ENCODE measurements around the gene GALNTL6. TPM values are rescaled to one million over a fixed set of nuclear protein-coding genes. Genes with fewer than 3 reads are reported as not detected.

Gene GALNTL6
- total and polyA plus RNA-seq, 4 donors, result 0.08 to 0.09 (median 0.09) TPM; not detected in 1

- Histone ChIP-seq H3K36me3 (ENCODE audit: control insufficient read depth in 4 of 4, insufficient read depth in 4 of 4, low read length in 4 of 4) (no peaks in the 10 kb centered on the region), H3K27ac (ENCODE audit: low read depth in 1 of 2, low read length in 1 of 2) (no peak overlapping the region), H3K9ac (ENCODE audit: insufficient read depth in 1 of 2, low read length in 2 of 2) (no peak overlapping the region), H3K4me3 (no peak overlapping the region), H3K27me3 (ENCODE audit: control insufficient read depth in 3 of 3, insufficient read depth in 3 of 3, low read length in 2 of 3) (no peaks in the 10 kb centered on the region), H3K9me3 (ENCODE audit: control insufficient read depth in 4 of 4, insufficient read depth in 3 of 4, low read length in 3 of 4) (no peaks in the 10 kb centered on the region), H3K4me1 (ENCODE audit: control insufficient read depth in 5 of 5, insufficient read depth in 5 of 5, low read length in 5 of 5) (no peaks in the 10 kb centered on the region)
- no peak for TF ChIP-seq CTCF (IDR thresholded peaks at IDR 0.05; ENCODE audit: control extremely low read depth, extremely low read depth)
- ATAC-seq (ENCODE audit: insufficient read depth, low FRiP score) (no peak), DNase-seq (no peak)
- 83 to 89% methylated on average over 1 of the region's 1 CpG for WGBS, 2 donors
Observed at GRCh38 chr4:172652369-172652768, 839.2 kb downstream of the GALNTL6 start.

- Histone ChIP-seq H3K9ac (ENCODE audit: insufficient read depth in 1 of 2, low read length in 2 of 2) (no peak overlapping the region), H3K4me3 (no peak overlapping the region), H3K27ac (ENCODE audit: low read depth in 1 of 2, low read length in 1 of 2) (no peak overlapping the region), H3K27me3 (ENCODE audit: control insufficient read depth in 3 of 3, insufficient read depth in 3 of 3, low read length in 2 of 3) (no peaks in the 10 kb centered on the region), H3K9me3 (ENCODE audit: control insufficient read depth in 4 of 4, insufficient read depth in 3 of 4, low read length in 3 of 4) (no peaks in the 10 kb centered on the region), H3K4me1 (ENCODE audit: control insufficient read depth in 5 of 5, insufficient read depth in 5 of 5, low read length in 5 of 5) (no peaks in the 10 kb centered on the region), H3K36me3 (ENCODE audit: control insufficient read depth in 4 of 4, insufficient read depth in 4 of 4, low read length in 4 of 4) (no peaks in the 10 kb centered on the region)
- no peak for DNase-seq
- no peak for TF ChIP-seq CTCF (IDR thresholded peaks at IDR 0.05; ENCODE audit: control extremely low read depth, extremely low read depth)
- ATAC-seq (ENCODE audit: insufficient read depth, low FRiP score), result no peak
Observed at GRCh38 chr4:172653676-172654075, 840.5 kb downstream of the GALNTL6 start.

GRCh38 chr4:172654457-172654856, 841.3 kb downstream of the GALNTL6 start:
- Histone ChIP-seq H3K9me3 (ENCODE audit: control insufficient read depth in 4 of 4, insufficient read depth in 3 of 4, low read length in 3 of 4) (no peaks in the 10 kb centered on the region), H3K9ac (ENCODE audit: insufficient read depth in 1 of 2, low read length in 2 of 2) (no peak overlapping the region), H3K4me1 (ENCODE audit: control insufficient read depth in 5 of 5, insufficient read depth in 5 of 5, low read length in 5 of 5) (no peaks in the 10 kb centered on the region), H3K27me3 (ENCODE audit: control insufficient read depth in 3 of 3, insufficient read depth in 3 of 3, low read length in 2 of 3) (no peaks in the 10 kb centered on the region), H3K4me3 (no peak overlapping the region), H3K36me3 (ENCODE audit: control insufficient read depth in 4 of 4, insufficient read depth in 4 of 4, low read length in 4 of 4) (no peaks in the 10 kb centered on the region), H3K27ac (ENCODE audit: low read depth in 1 of 2, low read length in 1 of 2) (no peak overlapping the region)
- ATAC-seq (ENCODE audit: insufficient read depth, low FRiP score) (no peak), DNase-seq (no peak)
- WGBS, 2 donors, result 66 to 83% methylated on average over 3 of the region's 3 CpGs
- no peak for TF ChIP-seq CTCF (IDR thresholded peaks at IDR 0.05; ENCODE audit: control extremely low read depth, extremely low read depth)

GRCh38 chr4:172656055-172656454, 842.9 kb downstream of the GALNTL6 start:
- WGBS, 2 donors, result 80 to 89% methylated on average over 5 of the region's 5 CpGs

More at GRCh38 chr4:172656055-172656454, 842.9 kb downstream of the GALNTL6 start:
- DNase-seq (no peak), ATAC-seq (ENCODE audit: insufficient read depth, low FRiP score) (no peak)
- no peaks in the 10 kb centered on the region for H3K27me3 ChIP-seq (ENCODE audit: control insufficient read depth in 3 of 3, insufficient read depth in 3 of 3, low read length in 2 of 3)
- H3K4me3 ChIP-seq, result no peak overlapping the region
- H3K27ac ChIP-seq (ENCODE audit: low read depth in 1 of 2, low read length in 1 of 2), result no peak overlapping the region
- H3K9ac ChIP-seq (ENCODE audit: insufficient read depth in 1 of 2, low read length in 2 of 2), result no peak overlapping the region
- no peaks in the 10 kb centered on the region for H3K9me3 ChIP-seq (ENCODE audit: control insufficient read depth in 4 of 4, insufficient read depth in 3 of 4, low read length in 3 of 4)
- H3K36me3 ChIP-seq (ENCODE audit: control insufficient read depth in 4 of 4, insufficient read depth in 4 of 4, low read length in 4 of 4), result no peaks in the 10 kb centered on the region
- TF ChIP-seq CTCF (IDR thresholded peaks at IDR 0.05; ENCODE audit: control extremely low read depth, extremely low read depth), result no peak
- H3K4me1 ChIP-seq (ENCODE audit: control insufficient read depth in 5 of 5, insufficient read depth in 5 of 5, low read length in 5 of 5), result peaks cover 0 to 4% (median 0%) of the 10 kb centered on the region in 5 donors
